Neural cell (in vitro differentiated cells): ENCODE measurements around the gene EHD4. TPM values are rescaled to one million over a fixed set of nuclear protein-coding genes. Genes with fewer than 3 reads are reported as not detected.

ENCODE experiments used
- H2AFZ ChIP-seq: fragments of 200-600, 300-800 bp; sonication (generic), shearing (Covaris generic); 2 replicates; pipeline ENCODE4 v1.6.0; 2014; ENCODE audit warnings: low read depth, mild to moderate bottlenecking, antibody characterized with exemption, low read length, moderate library complexity
- H3F3A ChIP-seq: fragments of 200-600 bp; shearing (Covaris generic); 2 replicates; pipeline ENCODE4 v1.6.1; 2016; ENCODE audit warnings: mild to moderate bottlenecking, moderate library complexity, mixed read lengths, antibody characterized with exemption, low read length; ENCODE audit not compliant: insufficient read depth, poor library complexity, severe bottlenecking
- H3K27ac ChIP-seq: fragments of 200-600, 300-800 bp; sonication (generic), shearing (Covaris generic); 2 replicates; pipeline ENCODE4 v1.5.1; 2014; ENCODE audit warnings: mild to moderate bottlenecking, low read length, moderate library complexity
- H3K27me3 ChIP-seq: fragments of 300-800, 200-600 bp; sonication (generic), shearing (Covaris generic); 2 replicates; pipeline ENCODE4 v1.6.0; 2014; ENCODE audit warnings: mild to moderate bottlenecking, low read depth, low read length, moderate library complexity; ENCODE audit not compliant: insufficient read depth
- H3K36me3 ChIP-seq: fragments of 300-800, 200-600 bp; sonication (generic), shearing (Covaris generic); 2 replicates; pipeline ENCODE4 v1.5.1; 2014; ENCODE audit warnings: mild to moderate bottlenecking, antibody characterized with exemption, low read length, moderate library complexity; ENCODE audit not compliant: insufficient read depth
- H3K4me2 ChIP-seq: fragments of 300-800, 200-600 bp; sonication (generic), shearing (Covaris generic); 2 replicates; pipeline ENCODE4 v1.6.0; 2014; ENCODE audit warnings: mild to moderate bottlenecking, low read length
- H3K4me3 ChIP-seq: fragments of 300-800, 200-600 bp; sonication (generic), shearing (Covaris generic); 2 replicates; pipeline ENCODE4 v1.5.1; 2014; ENCODE audit warnings: mild to moderate bottlenecking, low read length, moderate library complexity
- H3K79me2 ChIP-seq: fragments of 200-600 bp; shearing (Covaris generic); replicated peaks from 2 replicates; pipeline ENCODE4 v1.6.0; 2014; ENCODE audit warnings: mild to moderate bottlenecking, low read length, moderate library complexity; ENCODE audit not compliant: insufficient read depth
- H3K9ac ChIP-seq: fragments of 300-800, 200-600 bp; sonication (generic), shearing (Covaris generic); 2 replicates; pipeline ENCODE4 v1.6.1; 2016; ENCODE audit warnings: mild to moderate bottlenecking, low read length, mixed read lengths
- H3K9me2 ChIP-seq: fragments of 200-600 bp; shearing (Covaris generic); 2 replicates; pipeline ENCODE4 v1.6.1; 2016; ENCODE audit warnings: mild to moderate bottlenecking, low read length, mixed read lengths; ENCODE audit not compliant: insufficient read depth
- H3K9me3 ChIP-seq: fragments of 200-600, 300-800 bp; sonication (generic), shearing (Covaris generic); 2 replicates; pipeline ENCODE4 v1.6.1; 2016; ENCODE audit warnings: mild to moderate bottlenecking, mixed run types, low read length, moderate library complexity, mixed read lengths
- H4K20me1 ChIP-seq: fragments of 200-600 bp; shearing (Covaris generic); 2 replicates; pipeline ENCODE4 v1.6.1; 2016; ENCODE audit warnings: mild to moderate bottlenecking, mixed run types; ENCODE audit not compliant: insufficient read depth
- CTCF ChIP-seq: fragments of 450-650 bp; IDR thresholded peaks from 2 replicates; pipeline ENCODE4 v1.5.1; 2014; ENCODE audit warnings: antibody characterized with exemption, mild to moderate bottlenecking, moderate library complexity; ENCODE audit not compliant: poor library complexity, severe bottlenecking
- EP300 ChIP-seq: fragments of 450-650 bp; conservative IDR thresholded peaks from 2 replicates; pipeline ENCODE4 v1.6.1; 2014; ENCODE audit warnings: antibody characterized with exemption, mild to moderate bottlenecking, moderate library complexity; ENCODE audit not compliant: poor library complexity, severe bottlenecking
- EZH2 ChIP-seq: fragments of 200-600, 300-800 bp; shearing (Covaris generic), sonication (generic); IDR thresholded peaks from 2 replicates; pipeline ENCODE4 v1.6.1; 2014; ENCODE audit warnings: antibody characterized with exemption, low read length, borderline replicate concordance, mild to moderate bottlenecking; ENCODE audit not compliant: insufficient read depth, poor library complexity, severe bottlenecking
- MXI1 ChIP-seq: fragments of 450-650 bp; conservative IDR thresholded peaks from 2 replicates; pipeline ENCODE4 v1.6.1; 2014; ENCODE audit warnings: antibody characterized with exemption, mild to moderate bottlenecking; ENCODE audit not compliant: poor library complexity, severe bottlenecking
- POLR2AphosphoS5 ChIP-seq: IDR thresholded peaks from 2 replicates; pipeline ENCODE4 v1.6.1; 2012
- RAD21 ChIP-seq: fragments of 450-650 bp; conservative IDR thresholded peaks from 2 replicates; pipeline ENCODE4 v1.6.1; 2014; ENCODE audit warnings: antibody characterized with exemption, mild to moderate bottlenecking, moderate library complexity
- REST ChIP-seq: IDR thresholded peaks from 2 replicates; pipeline ENCODE4 v1.6.1; 2012; ENCODE audit warnings: borderline replicate concordance
- SMC3 ChIP-seq: fragments of 450-650 bp; conservative IDR thresholded peaks from 2 replicates; pipeline ENCODE4 v1.6.1; 2014; ENCODE audit warnings: antibody characterized with exemption, mild to moderate bottlenecking, moderate library complexity; ENCODE audit not compliant: poor library complexity
- TAF1 ChIP-seq: IDR thresholded peaks from 2 replicates; pipeline ENCODE4 v1.6.1; 2012; ENCODE audit warnings: low read depth
- polyA plus RNA-seq: library from polyadenylated mRNA; depleted of rRNA; stranded (reverse); fragments of >200 nt; gene quantifications from 2 replicates; pipeline ENCODE4 v1.2.3, GENCODE V29; 2014

The EHD4 gene
- polyA plus RNA-seq, 1 donor from 2014 or later: 0.09 TPM

DNA sequence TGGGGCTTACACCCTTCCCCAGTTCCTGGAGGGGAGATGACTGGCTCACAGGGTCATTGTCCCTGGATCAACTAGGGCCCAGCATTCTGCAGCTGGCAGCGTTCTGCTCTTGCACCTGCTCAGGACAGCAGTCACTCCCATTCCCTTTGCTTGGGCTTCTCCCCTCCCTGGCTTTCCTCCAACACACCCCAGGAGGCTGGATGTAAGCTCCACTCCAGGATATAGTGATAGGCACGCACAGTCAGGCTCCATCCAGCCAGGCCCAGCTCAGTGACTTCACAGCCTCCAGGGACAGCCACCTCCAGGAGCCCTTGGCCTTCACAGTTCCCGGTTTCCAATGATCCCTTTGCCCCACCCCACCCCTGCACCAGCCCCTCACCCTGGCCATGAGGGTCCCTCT is 80.4 kb downstream of the EHD4 start:
- no peak overlapping the region for H3K27ac ChIP-seq
- H3K4me2 ChIP-seq: no peak overlapping the region
- H4K20me1 ChIP-seq: no peaks in the 10 kb centered on the region
- no peaks in the 10 kb centered on the region for H3K9me3 ChIP-seq
- no peaks in the 10 kb centered on the region for H3K79me2 ChIP-seq
- H3K9me2 ChIP-seq: no peaks in the 10 kb centered on the region
- no peaks in the 10 kb centered on the region for H3K36me3 ChIP-seq
- no peaks in the 10 kb centered on the region for H3K27me3 ChIP-seq
- H3K9ac ChIP-seq: no peak overlapping the region
- no peak overlapping the region for H2AFZ ChIP-seq
- no peak overlapping the region for H3K4me3 ChIP-seq
- no peaks in the 10 kb centered on the region for H3F3A ChIP-seq
- TF ChIP-seq TAF1 (no peak), CTCF (no peak), SMC3 (no peak), REST (no peak), MXI1 (no peak), POLR2AphosphoS5 (no peak), EP300 (no peak), EZH2 (no peak), RAD21 (no peak)

- Histone ChIP-seq H3K4me2 (no peak overlapping the region), H3K9me2 (no peaks in the 10 kb centered on the region), H3K9ac (no peak overlapping the region), H3K4me3 (no peak overlapping the region), H3K27me3 (no peaks in the 10 kb centered on the region), H3F3A (no peaks in the 10 kb centered on the region), H3K9me3 (no peaks in the 10 kb centered on the region), H3K27ac (no peak overlapping the region), H4K20me1 (no peaks in the 10 kb centered on the region), H2AFZ (no peak overlapping the region), H3K79me2 (no peaks in the 10 kb centered on the region), H3K36me3 (no peaks in the 10 kb centered on the region)
- TF ChIP-seq SMC3 (no peak), TAF1 (no peak), MXI1 (no peak), POLR2AphosphoS5 (no peak), RAD21 (no peak), CTCF (no peak), REST (no peak), EZH2 (no peak), EP300 (no peak)
These were observed 81.1 kb downstream of the EHD4 start for GRCh38 chr15:41891226-41891625.
